SK-N-SH (cell line): ENCODE results near the gene OR8A1. TPM values are rescaled to one million over a fixed set of nuclear protein-coding genes. Genes with fewer than 3 reads are reported as not detected.

Experiments
- CTCF ChIA-PET: fragments of 300-600, 350-600 bp; formaldehyde crosslinking; extraction: SDS; loops from one replicate; lab custom pipeline; 2021; lab: Yijun Ruan, JAX
- POLR2A ChIA-PET: fragments of 350-600 bp; sonication (Branson Sonifier 250); formaldehyde crosslinking; extraction: SDS; loops from one replicate; lab custom pipeline; 2020; ENCODE audit warnings: antibody characterized with exemption, inconsistent platforms; lab: Yijun Ruan, JAX
- DNase-seq: peaks from one replicate; pipeline ENCODE4 v3.0.0; 2012
- H2AFZ ChIP-seq: fragments of 200-600 bp; sonication (generic); 2 replicates; pipeline ENCODE4 v1.8.1; 2016; ENCODE audit warnings: antibody characterized with exemption, mild to moderate bottlenecking, low read depth
- H3F3A ChIP-seq: fragments of 200-600 bp; sonication (generic); replicated peaks from 2 replicates; pipeline ENCODE3; 2016; ENCODE audit warnings: antibody characterized with exemption, mild to moderate bottlenecking; ENCODE audit not compliant: insufficient read depth
- H3K27ac ChIP-seq, 2 experiments: fragments of 200-500 bp in 1 of 2; fragments of 200-600 bp in 1 of 2; sonication (Bioruptor generic) in 1 of 2; sonication (generic), shearing (Covaris generic) in 1 of 2; 2 replicates each; pipeline versions ENCODE4 v1.5.1 to v1.6.1; 2014 to 2016; ENCODE audit warnings: low read depth in 2 of 2, inconsistent platforms in 1 of 2, low read length in 1 of 2, mild to moderate bottlenecking in 1 of 2, mixed read lengths in 1 of 2
- H3K27me3 ChIP-seq: fragments of 200-600 bp; sonication (generic), shearing (Covaris generic); 2 replicates; pipeline ENCODE4 v1.6.1; 2016; ENCODE audit warnings: mixed run types; ENCODE audit not compliant: insufficient read depth
- H3K36me3 ChIP-seq, 2 experiments: fragments of 200-500 bp in 1 of 2; fragments of 200-600 bp in 1 of 2; sonication (Bioruptor generic) in 1 of 2; sonication (generic) in 1 of 2; replicated peaks in 1 of 2; 2 replicates each; pipeline versions ENCODE3 to v1.5.1; 2014 to 2016; ENCODE audit warnings: low read length in 1 of 2, mild to moderate bottlenecking in 1 of 2; ENCODE audit not compliant: insufficient read depth in 2 of 2, control insufficient read depth in 1 of 2
- H3K4me1 ChIP-seq, 2 experiments: fragments of 200-500 bp in 1 of 2; fragments of 200-600 bp in 1 of 2; sonication (Bioruptor generic) in 1 of 2; sonication (generic), shearing (Covaris generic) in 1 of 2; 2 replicates each; pipeline versions ENCODE4 v1.5.1 to v1.6.1; 2014 to 2016; ENCODE audit warnings: low read depth in 1 of 2, low read length in 1 of 2, mixed run types in 1 of 2; ENCODE audit not compliant: insufficient read depth in 2 of 2, control insufficient read depth in 1 of 2
- H3K4me2 ChIP-seq: fragments of 200-600 bp; sonication (generic), shearing (Covaris generic); 2 replicates; pipeline ENCODE4 v1.6.1; 2017; ENCODE audit warnings: mixed run types
- H3K4me3 ChIP-seq, 2 experiments: fragments of 200-500 bp in 1 of 2; fragments of 200-600 bp in 1 of 2; sonication (Bioruptor generic) in 1 of 2; sonication (generic), shearing (Covaris generic) in 1 of 2; 2 replicates each; pipeline versions ENCODE4 v1.5.1 to v1.8.1; 2014 to 2016; ENCODE audit warnings: low read depth in 2 of 2, inconsistent platforms in 1 of 2, low read length in 1 of 2, mild to moderate bottlenecking in 1 of 2, mixed read lengths in 1 of 2, moderate library complexity in 1 of 2
- H3K79me2 ChIP-seq: fragments of 200-600 bp; sonication (generic); 2 replicates; pipeline ENCODE4 v1.8.1; 2017; ENCODE audit warnings: mild to moderate bottlenecking; ENCODE audit not compliant: insufficient read depth
- H3K9ac ChIP-seq: fragments of 200-600 bp; sonication (generic); 2 replicates; pipeline ENCODE4 v1.6.1; 2017; ENCODE audit warnings: mixed run types
- H3K9me2 ChIP-seq: fragments of 200-600 bp; sonication (generic); 2 replicates; pipeline ENCODE4 v1.6.1; 2017; ENCODE audit warnings: mixed run types
- H3K9me3 ChIP-seq: fragments of 200-600 bp; sonication (generic); 2 replicates; pipeline ENCODE4 v1.6.1; 2017; ENCODE audit warnings: mixed run types, mild to moderate bottlenecking, moderate library complexity
- H4K20me1 ChIP-seq: fragments of 200-600 bp; sonication (generic); 2 replicates; pipeline ENCODE4 v1.6.1; 2017; ENCODE audit warnings: mild to moderate bottlenecking, mixed run types; ENCODE audit not compliant: insufficient read depth
- ELF1 ChIP-seq: IDR thresholded peaks from 2 replicates; pipeline ENCODE4 v1.4.0; 2012
- EP300 ChIP-seq, 2 experiments: IDR thresholded peaks; 2 replicates each; pipeline versions ENCODE4 v1.4.0 to v1.6.1; 2012; ENCODE audit warnings: borderline replicate concordance in 1 of 2, low read depth in 1 of 2, low read length in 1 of 2
- EZH2phosphoT487 ChIP-seq: fragments of 200-600 bp; sonication (generic); IDR thresholded peaks from 2 replicates; pipeline ENCODE4 v1.6.1; 2017; ENCODE audit warnings: low read depth, mixed run types, mild to moderate bottlenecking, antibody characterized with exemption, moderate library complexity, borderline replicate concordance
- FOSL2 ChIP-seq: IDR thresholded peaks from 2 replicates; pipeline ENCODE4 v1.4.0; 2012; ENCODE audit warnings: low read depth, mild to moderate bottlenecking, moderate library complexity, borderline replicate concordance
- FOXJ3 ChIP-seq: sonication (generic); formaldehyde crosslinking; IDR thresholded peaks from 2 replicates; pipeline ENCODE4 v1.5.1; 2020; ENCODE audit warnings: mild to moderate bottlenecking, missing genetic modification reagents
- FOXM1 ChIP-seq: IDR thresholded peaks from 2 replicates; pipeline ENCODE4 v1.4.0; 2012; ENCODE audit warnings: low read depth, mild to moderate bottlenecking
- GATA2 ChIP-seq: sonication (generic); formaldehyde crosslinking; IDR thresholded peaks from 2 replicates; pipeline ENCODE4 v1.5.0; 2020; ENCODE audit warnings: mild to moderate bottlenecking, missing genetic modification reagents
- MEF2A ChIP-seq: IDR thresholded peaks from 2 replicates; pipeline ENCODE4 v1.4.0; 2012; ENCODE audit warnings: low read depth, borderline replicate concordance
- NRF1 ChIP-seq: IDR thresholded peaks from 2 replicates; pipeline ENCODE4 v1.6.1; 2012; ENCODE audit warnings: low read depth, mild to moderate bottlenecking, low read length
- POLR2AphosphoS5 ChIP-seq: IDR thresholded peaks from 2 replicates; pipeline ENCODE4 v1.6.1; 2012; ENCODE audit warnings: low read depth, low read length
- RAD21 ChIP-seq: IDR thresholded peaks from 2 replicates; pipeline ENCODE4 v1.6.1; 2012; ENCODE audit warnings: mild to moderate bottlenecking, low read length
- RFX5 ChIP-seq: IDR thresholded peaks from 2 replicates; pipeline ENCODE4 v1.6.1; 2012; ENCODE audit warnings: mild to moderate bottlenecking, improper control_type of control experiment, low read length
- RXRA ChIP-seq: IDR thresholded peaks from 2 replicates; pipeline ENCODE4 v1.4.0; 2012; ENCODE audit warnings: low read depth, mild to moderate bottlenecking, borderline replicate concordance
- SIN3A ChIP-seq: IDR thresholded peaks from 2 replicates; pipeline ENCODE4 v1.6.1; 2012; ENCODE audit warnings: low read depth, mild to moderate bottlenecking, low read length, moderate library complexity, borderline replicate concordance
- TAF1 ChIP-seq: IDR thresholded peaks from 2 replicates; pipeline ENCODE4 v1.6.1; 2012; ENCODE audit warnings: low read depth, mild to moderate bottlenecking, low read length, moderate library complexity, borderline replicate concordance
- TCF12 ChIP-seq: IDR thresholded peaks from 2 replicates; pipeline ENCODE4 v1.4.0; 2012
- TEAD4 ChIP-seq: IDR thresholded peaks from 2 replicates; pipeline ENCODE4 v1.4.0; 2012; ENCODE audit warnings: mild to moderate bottlenecking, borderline replicate concordance; ENCODE audit not compliant: insufficient read depth
- YY1 ChIP-seq: IDR thresholded peaks from 2 replicates; pipeline ENCODE4 v1.4.0; 2012; ENCODE audit warnings: low read depth, mild to moderate bottlenecking
- WGBS: methylation state at CpG from one replicate; pipeline ENCODE4 v1.1.6; 2017; ENCODE audit warnings: low lambda C conversion rate; 5-methylcytosine and 5-hydroxymethylcytosine counted together
- polyA plus RNA-seq, 3 experiments: library from polyadenylated mRNA; depleted of rRNA; stranded (reverse); fragments of >200 nt; gene quantifications; 2 replicates each; pipeline ENCODE4 v1.2.3, GENCODE V29; 2012
- TF ChIP-seq, protein P1 (sequence below): fragments of 150-350 bp; IDR thresholded peaks from 2 replicates; pipeline ENCODE4 v1.6.1; 2017; ENCODE audit warnings: antibody characterized with exemption, low read length, low read depth, borderline replicate concordance
- TF ChIP-seq, protein P2 (sequence below): fragments of 150-350 bp; IDR thresholded peaks from 2 replicates; pipeline ENCODE4 v1.6.1; 2016; ENCODE audit warnings: mild to moderate bottlenecking, low read depth, low read length
- TF ChIP-seq, protein P3 (sequence below): IDR thresholded peaks from 2 replicates; pipeline ENCODE4; 2012
- TF ChIP-seq, protein P4 (sequence below): IDR thresholded peaks from 2 replicates; pipeline ENCODE4 v1.4.0; 2012; ENCODE audit warnings: low read depth, borderline replicate concordance

OR8A1 gene
- polyA plus RNA-seq, 1 of the 3 experiments (the other 2 are of a cell fraction): not detected

DNA sequence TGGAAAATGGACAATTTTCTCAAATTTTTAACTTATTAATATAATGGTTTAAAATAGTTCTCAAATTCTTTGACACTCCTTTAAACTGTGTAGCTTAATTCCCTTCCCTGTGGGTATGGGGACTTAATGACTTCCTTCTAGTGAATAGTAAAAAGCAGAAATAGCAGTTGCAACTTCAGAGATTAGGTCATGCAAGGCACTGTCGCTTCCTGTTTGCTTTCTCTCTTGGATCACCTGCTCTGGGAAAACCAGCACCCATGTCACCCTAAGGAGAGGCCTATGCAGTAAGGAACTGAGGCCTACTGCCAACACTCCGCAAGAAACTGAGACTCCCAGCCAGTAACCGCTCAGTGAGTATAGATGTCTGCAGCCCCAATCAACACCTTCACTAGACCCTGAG is 35.9 kb downstream of the OR8A1 start:
- peaks cover 0 to 5% of the 10 kb centered on the region in 2 experiments; a peak in 1 of 4 replicates for H3K4me1 ChIP-seq
- H3K9ac ChIP-seq: no peak overlapping the region
- TF ChIP-seq, protein P1, sequence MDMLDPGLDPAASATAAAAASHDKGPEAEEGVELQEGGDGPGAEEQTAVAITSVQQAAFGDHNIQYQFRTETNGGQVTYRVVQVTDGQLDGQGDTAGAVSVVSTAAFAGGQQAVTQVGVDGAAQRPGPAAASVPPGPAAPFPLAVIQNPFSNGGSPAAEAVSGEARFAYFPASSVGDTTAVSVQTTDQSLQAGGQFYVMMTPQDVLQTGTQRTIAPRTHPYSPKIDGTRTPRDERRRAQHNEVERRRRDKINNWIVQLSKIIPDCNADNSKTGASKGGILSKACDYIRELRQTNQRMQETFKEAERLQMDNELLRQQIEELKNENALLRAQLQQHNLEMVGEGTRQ: no peak
- TF ChIP-seq TAF1 (no peak), SIN3A (no peak), RXRA (no peak), EP300 (IDR thresholded peaks at IDR 0.05; ENCODE audit: borderline replicate concordance in 1 of 2, low read depth in 1 of 2, low read length in 1 of 2) (no peak)
- no peak overlapping the region for H3K4me3 ChIP-seq
- no peak overlapping the region for H3K27ac ChIP-seq
- no peak overlapping the region for H2AFZ ChIP-seq
- CTCF ChIA-PET: no interaction called here
- H3K4me2 ChIP-seq: no peak overlapping the region
- no peaks in the 10 kb centered on the region for H3F3A ChIP-seq
- H3K79me2 ChIP-seq: no peaks in the 10 kb centered on the region
- POLR2A ChIA-PET: no interaction called here
- WGBS: 57% methylated on average over 3 of the region's 3 CpGs
- no peaks in the 10 kb centered on the region for H4K20me1 ChIP-seq
- H3K27me3 ChIP-seq: no peaks in the 10 kb centered on the region
- H3K9me3 ChIP-seq: no peaks in the 10 kb centered on the region
- no peak for DNase-seq
- H3K36me3 ChIP-seq: no peaks in the 10 kb centered on the region
- H3K9me2 ChIP-seq: no peaks in the 10 kb centered on the region

DNA sequence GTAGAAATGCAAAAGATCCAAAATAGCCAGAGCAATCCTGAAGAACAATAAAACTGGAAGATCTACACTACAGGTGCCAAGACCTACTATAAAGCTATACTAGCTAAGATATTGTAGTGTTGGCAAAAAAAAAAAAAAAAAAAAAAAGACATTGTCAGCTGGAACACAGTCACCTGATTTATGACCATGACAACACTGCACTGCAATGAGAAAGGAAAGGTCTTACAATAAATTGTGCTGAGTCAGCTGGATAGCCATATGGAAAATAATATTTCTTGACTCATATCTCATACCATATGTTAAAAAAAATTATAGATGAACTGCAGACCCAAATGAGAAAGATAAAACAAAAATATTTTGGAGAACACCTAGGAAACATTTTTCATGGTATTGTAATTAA is 38.4 kb downstream of the OR8A1 start:
- Histone ChIP-seq H3K4me1 (no peaks in the 10 kb centered on the region; a peak in 1 of 4 replicates), H3K4me3 (no peak overlapping the region), H3K4me2 (no peak overlapping the region), H3K9me3 (no peaks in the 10 kb centered on the region), H3K36me3 (no peaks in the 10 kb centered on the region), H3F3A (no peaks in the 10 kb centered on the region), H3K9ac (no peak overlapping the region), H3K27me3 (no peaks in the 10 kb centered on the region), H2AFZ (no peak overlapping the region), H3K79me2 (no peaks in the 10 kb centered on the region), H3K27ac (no peak overlapping the region), H4K20me1 (no peaks in the 10 kb centered on the region), H3K9me2 (no peaks in the 10 kb centered on the region)
- DNase-seq: no peak
- ChIA-PET POLR2A (interaction anchor here (0.6 kb wide), 2 partner anchors 10 to 65 kb away, joined by 3 read pairs; no protein-coding TSS in a partner anchor), CTCF (interaction anchor here (0.6 to 0.8 kb wide), 2 partner anchors 61 to 86 kb away, joined by 3 read pairs; no protein-coding TSS in a partner anchor)
- TF ChIP-seq, protein P2, sequence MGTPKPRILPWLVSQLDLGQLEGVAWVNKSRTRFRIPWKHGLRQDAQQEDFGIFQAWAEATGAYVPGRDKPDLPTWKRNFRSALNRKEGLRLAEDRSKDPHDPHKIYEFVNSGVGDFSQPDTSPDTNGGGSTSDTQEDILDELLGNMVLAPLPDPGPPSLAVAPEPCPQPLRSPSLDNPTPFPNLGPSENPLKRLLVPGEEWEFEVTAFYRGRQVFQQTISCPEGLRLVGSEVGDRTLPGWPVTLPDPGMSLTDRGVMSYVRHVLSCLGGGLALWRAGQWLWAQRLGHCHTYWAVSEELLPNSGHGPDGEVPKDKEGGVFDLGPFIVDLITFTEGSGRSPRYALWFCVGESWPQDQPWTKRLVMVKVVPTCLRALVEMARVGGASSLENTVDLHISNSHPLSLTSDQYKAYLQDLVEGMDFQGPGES: no peak
- TF ChIP-seq FOXJ3: no peak
- no peak for TF ChIP-seq TEAD4
- no peak for TF ChIP-seq YY1
- TF ChIP-seq FOSL2: no peak
- TF ChIP-seq FOXM1: no peak
- no peak for TF ChIP-seq ELF1
- TF ChIP-seq GATA2 (CRISPR knock-in tag): no peak
- no peak for TF ChIP-seq EZH2phosphoT487
- TF ChIP-seq, protein P3, sequence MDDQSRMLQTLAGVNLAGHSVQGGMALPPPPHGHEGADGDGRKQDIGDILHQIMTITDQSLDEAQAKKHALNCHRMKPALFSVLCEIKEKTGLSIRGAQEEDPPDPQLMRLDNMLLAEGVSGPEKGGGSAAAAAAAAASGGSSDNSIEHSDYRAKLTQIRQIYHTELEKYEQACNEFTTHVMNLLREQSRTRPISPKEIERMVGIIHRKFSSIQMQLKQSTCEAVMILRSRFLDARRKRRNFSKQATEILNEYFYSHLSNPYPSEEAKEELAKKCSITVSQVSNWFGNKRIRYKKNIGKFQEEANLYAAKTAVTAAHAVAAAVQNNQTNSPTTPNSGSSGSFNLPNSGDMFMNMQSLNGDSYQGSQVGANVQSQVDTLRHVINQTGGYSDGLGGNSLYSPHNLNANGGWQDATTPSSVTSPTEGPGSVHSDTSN: no peak
- TF ChIP-seq TCF12: no peak
- TF ChIP-seq EP300 (IDR thresholded peaks at IDR 0.05; ENCODE audit: borderline replicate concordance in 1 of 2, low read depth in 1 of 2, low read length in 1 of 2): no peak
- TF ChIP-seq TAF1: no peak
- TF ChIP-seq POLR2AphosphoS5: no peak
- no peak for TF ChIP-seq MEF2A
- no peak for TF ChIP-seq RXRA
- no peak for TF ChIP-seq RFX5
- TF ChIP-seq, protein P4, sequence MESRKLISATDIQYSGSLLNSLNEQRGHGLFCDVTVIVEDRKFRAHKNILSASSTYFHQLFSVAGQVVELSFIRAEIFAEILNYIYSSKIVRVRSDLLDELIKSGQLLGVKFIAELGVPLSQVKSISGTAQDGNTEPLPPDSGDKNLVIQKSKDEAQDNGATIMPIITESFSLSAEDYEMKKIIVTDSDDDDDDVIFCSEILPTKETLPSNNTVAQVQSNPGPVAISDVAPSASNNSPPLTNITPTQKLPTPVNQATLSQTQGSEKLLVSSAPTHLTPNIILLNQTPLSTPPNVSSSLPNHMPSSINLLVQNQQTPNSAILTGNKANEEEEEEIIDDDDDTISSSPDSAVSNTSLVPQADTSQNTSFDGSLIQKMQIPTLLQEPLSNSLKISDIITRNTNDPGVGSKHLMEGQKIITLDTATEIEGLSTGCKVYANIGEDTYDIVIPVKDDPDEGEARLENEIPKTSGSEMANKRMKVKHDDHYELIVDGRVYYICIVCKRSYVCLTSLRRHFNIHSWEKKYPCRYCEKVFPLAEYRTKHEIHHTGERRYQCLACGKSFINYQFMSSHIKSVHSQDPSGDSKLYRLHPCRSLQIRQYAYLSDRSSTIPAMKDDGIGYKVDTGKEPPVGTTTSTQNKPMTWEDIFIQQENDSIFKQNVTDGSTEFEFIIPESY: no peak
- TF ChIP-seq NRF1: no peak
- no peak for TF ChIP-seq RAD21
